Central memory CD4-positive, alpha-beta T cell (primary cell): Measurements from ENCODE around the gene GRM4.

Experiments
- DNase-seq: peaks from one replicate; pipeline ENCODE4 v3.0.0; 2022

Gene GRM4

DNA sequence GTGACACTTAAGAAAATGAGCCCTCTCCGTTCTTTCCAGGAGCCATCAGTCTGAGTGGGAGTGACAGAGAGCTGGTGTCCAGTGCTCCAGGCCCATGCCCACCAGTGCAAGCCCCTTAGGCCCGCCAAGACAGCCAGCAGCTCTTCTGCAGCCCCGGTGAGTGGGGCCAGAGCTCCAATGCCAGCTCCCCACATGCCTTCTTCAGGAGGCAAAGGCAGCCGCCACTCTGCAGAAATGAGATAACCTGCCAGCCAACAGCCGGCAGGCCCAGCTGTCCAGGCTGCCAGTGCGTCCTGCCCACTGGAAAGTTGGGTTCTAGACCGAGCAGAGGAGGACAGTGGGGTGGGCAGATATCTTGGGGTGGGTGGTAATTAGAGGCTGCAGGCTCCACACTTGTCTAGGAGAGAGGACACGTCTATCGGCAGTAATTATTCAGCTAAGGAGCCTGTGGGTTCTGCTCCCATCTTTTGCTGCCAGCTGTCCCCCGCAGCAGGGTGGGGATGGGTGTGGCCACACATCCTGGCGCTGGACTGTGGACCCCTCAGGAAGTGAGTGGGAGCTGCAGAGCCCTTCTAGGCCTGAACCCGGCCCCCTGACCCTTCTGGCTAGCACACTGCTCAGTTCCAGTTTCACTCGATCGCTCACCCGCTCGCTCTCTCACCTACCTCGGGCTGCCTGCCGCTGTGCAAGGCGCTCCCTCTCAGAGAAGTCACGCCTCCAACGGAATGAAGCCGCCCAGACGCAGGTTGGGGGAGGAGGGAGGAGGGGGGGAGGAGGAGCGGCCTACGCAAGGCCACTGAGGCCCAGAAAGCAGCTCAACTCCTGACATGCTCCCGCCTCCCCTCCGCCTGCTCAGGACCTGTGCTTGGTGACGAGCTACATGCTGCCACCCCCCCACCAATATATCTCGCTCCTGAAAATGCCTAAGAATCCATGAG is 3.6 kb downstream of the GRM4 start:
- no peak for DNase-seq

GRCh38 chr6:34140075-34140474 is 5.8 kb downstream of the GRM4 start:
- no peak for DNase-seq

DNA sequence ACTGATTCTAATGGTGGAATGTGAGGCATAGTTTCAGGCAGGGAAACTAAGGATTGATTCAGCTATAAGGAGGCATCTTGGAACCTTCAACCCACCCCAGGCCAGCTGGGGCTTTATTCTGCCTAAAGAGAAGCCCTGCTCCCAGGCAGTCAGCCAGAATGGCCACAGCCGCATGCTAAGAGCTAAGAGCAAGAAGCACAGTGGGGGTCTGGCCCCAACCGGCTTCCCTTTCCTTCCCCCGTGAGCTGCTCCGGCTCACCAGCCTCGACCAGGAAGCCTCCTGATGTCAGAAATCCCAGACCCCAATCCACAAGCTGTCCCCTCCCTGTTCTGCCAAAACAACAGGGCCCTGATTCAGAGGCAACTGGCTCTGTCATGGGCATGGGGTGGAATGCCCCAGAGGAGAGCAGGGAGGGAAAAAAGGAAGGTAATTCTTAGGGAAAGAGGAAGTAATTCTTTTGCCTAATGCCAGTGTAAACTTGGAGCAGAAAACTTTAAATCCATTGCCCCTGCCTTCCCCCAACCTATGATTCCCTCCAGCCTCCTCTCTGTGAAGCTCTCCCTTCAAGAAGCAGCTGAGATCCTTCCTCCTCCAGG is 6.9 kb downstream of the GRM4 start:
- no peak for DNase-seq

- no peak for DNase-seq
Observed at GRCh38 chr6:34138191-34138590, 7.7 kb downstream of the GRM4 start.

- no peak for DNase-seq
Observed at GRCh38 chr6:34135541-34135940, 10.3 kb downstream of the GRM4 start.

DNA sequence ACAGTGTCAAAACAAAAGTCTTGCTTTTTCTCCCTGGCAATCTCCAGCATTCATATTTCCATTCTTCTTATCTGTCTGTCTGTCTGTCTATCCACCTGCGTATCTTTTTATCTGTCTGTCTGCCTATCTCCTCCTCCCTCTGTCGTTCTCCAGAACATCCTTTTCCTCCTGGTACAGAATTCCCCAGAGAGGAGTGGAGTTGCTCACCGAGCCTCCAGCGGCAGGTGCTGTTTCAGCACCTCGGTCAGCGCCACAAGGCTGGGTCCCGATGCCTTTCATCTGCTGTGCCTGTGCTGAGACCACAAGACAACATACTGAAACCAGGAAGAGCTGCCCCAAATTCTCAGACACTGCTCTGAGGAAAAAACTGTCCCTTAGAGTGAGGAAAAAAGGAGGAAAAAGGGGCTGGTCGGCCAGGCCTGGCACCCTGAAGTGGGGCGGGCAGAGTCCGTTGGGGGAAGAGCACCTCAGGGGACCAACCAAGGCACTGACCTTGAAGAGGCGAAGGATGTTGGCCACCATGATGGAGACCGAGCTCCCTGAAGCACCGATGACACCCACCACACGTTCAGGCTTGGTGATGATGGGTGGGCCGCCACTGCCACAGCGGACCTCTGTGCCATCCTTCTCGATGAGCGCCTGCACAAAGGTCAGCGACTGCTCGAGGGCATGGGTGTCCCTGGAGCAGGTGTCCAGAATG is 13.3 kb downstream of the GRM4 start:
- DNase-seq = no peak

DNA sequence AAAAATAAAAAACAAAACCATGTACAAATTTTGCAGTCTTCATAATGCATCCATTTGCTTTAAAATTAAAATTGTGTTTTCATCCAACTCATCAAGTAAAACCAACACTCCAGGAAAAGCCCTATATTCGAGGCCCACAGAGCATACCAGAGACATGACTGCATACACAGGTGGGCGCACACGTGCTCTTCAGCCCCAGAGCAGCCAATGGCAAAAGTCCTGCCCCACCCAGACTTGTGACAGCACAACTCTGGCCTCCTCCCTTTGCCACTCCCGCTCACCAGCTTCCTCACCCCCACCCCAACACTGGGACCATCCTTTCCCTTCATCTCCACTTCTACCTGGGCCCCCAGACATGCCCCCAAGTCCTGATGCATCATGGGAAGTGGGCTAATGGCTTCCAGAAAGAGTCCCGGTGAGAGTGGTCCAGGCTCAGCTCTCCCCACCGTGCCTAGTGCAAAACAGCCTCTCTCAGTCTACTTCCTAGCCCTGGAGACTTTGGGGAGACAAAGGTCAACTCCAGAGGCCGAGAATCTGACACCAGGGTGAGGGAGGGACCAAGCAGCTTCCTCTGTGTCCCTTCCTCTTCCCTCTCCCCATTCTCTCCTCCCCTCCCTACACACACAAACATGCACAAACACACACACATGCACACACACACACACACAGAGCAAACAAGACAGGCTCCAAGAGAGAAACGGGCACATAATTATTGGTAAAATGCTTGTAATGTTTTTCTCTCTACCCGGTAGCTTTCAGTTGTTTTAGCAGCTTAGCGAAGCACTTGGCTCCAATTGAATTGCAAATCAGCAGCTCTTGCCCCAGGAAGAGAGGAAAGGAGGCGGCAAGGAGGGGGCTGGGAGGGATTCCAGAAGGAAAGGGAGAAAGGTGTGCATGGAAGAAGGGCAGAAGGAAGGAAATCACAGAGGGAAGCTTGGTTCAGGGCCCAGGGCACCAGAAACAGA is 14.3 kb downstream of the GRM4 start:
- DNase-seq = no peak

DNA sequence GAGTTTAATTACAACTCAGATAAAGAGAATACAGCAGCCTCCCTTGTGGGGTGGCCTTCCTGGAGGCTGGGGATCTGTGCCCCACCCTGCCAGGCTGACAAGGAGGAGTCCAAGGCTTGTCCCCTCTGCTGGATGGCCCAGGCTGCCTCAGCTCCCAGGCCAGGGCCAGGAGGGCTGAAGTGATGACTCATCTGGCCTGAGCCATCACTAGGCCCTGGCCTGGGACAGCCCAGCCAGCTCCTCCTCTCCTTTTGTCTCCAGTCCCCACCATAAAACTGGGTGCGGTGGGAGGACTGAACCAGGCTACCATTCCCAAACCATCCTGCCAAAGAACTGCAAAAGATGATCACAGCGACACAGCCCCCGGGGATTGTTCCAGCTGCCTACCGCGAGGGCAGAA is 15.0 kb downstream of the GRM4 start:
- no peak for DNase-seq

- no peak for DNase-seq
Observed at GRCh38 chr6:34129753-34130152, 16.1 kb downstream of the GRM4 start.

DNA sequence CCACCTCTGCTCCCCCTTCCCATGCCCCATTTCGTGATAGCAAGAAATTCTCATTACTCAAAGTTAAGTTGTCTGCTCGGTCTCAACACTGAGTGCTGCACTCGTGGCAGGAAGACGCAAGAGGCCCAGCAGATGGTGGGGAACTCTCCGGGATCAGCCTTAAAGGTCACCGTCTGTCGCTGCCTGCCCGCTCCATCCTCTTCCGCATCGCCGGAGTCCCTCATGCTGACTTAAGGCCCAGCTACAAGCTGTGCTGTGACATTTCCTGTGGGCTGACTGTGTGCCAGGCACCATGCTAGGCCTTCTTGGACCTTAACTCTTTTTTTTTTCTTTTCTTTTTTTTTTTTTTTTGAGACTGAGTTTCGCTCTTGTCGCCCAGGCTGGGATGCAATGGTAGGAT is 17.8 kb downstream of the GRM4 start:
- no peak for DNase-seq

GRCh38 chr6:34126419-34126818 is 19.5 kb downstream of the GRM4 start:
- DNase-seq = no peak

- DNase-seq = no peak
Observed at GRCh38 chr6:34125939-34126338, 19.9 kb downstream of the GRM4 start.

DNA sequence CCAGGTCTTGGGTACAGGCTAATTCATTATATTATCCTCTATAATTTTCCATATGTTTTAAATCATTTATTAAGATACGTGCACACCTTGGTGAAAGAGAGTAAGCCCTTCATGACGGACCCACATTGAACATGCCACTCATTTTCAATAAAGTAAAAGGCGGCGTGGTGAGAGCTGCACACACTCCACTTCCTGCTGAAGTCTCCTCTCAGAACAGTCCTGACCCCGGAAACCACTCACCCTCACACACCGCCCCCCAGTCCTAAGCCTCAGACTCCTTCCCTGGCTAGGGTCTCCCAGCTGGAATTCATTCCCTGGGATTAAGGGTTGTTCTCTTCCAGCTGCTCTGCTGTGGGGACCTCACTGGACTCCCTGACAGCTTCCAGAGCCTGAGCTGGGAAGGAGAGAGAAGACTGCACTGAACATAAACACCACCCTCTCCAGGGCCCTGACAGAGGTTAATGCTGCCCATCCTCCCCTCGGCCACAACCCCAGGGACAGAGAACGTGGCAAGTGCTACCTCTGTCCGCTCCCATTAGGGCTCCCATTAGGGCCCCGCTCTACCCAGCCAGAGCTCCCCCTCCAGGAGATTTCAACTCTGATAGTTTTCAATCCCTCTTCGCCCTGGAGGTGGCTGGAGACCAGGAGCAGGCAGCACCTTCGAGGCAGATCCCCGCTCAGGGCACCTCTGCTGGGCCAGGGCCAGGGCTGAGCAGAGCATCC is 24.8 kb downstream of the GRM4 start:
- DNase-seq = no peak

- no peak for DNase-seq
Observed at GRCh38 chr6:34115915-34116314, 30.0 kb downstream of the GRM4 start.

DNA sequence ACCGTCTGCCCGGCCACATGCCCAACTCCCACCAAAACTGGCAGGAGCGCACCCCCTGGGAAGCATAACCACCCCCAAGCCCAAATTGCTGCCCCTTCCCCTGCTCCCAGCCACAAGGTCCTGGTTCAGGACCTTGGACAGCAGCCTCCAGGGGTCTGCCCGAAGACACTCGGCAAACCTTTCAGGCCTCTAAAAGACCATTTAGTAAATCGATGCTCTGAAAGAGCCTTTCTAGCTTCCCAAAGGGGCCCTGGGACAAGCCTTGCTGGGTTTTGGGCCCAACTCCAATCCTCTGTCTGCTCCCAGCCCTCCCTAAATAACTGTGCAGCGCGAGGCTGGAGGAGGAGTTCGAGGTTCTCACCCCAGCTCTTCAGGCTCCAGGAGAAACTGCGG is 30.5 kb downstream of the GRM4 start:
- DNase-seq = no peak

DNA sequence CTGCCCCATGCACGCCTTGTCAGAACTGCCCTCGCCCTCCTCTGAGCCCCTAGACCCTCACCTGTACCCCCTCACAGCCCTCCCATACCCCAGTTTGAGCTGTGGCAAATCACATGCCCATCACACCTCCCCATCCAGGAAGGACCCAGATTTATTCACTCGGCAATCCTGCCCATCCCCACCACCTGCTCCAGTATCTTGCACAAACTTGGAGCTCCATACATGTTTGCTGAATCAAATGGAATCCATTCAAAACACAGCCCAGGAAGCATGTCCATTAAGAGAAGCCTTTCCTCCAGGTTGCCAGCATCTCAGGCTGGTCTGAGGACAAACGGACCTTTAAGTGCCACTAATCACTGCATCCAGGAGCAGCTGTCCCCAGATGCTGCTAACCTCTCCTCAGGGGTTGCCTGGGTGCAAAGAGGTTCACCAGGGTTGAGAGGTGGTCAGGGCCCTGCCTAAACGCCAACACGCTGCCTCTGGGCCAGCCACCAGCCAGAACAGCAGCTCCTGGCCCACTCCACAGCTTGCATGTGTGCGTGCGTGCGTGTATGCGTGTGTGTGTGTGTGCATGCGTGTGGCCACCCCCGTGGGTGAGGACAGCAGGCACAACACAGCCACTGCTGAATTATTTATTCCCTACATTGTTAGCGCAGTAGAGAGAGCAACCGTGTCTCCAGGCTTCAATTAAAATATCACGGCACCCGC is 31.0 kb downstream of the GRM4 start:
- DNase-seq = no peak

DNA sequence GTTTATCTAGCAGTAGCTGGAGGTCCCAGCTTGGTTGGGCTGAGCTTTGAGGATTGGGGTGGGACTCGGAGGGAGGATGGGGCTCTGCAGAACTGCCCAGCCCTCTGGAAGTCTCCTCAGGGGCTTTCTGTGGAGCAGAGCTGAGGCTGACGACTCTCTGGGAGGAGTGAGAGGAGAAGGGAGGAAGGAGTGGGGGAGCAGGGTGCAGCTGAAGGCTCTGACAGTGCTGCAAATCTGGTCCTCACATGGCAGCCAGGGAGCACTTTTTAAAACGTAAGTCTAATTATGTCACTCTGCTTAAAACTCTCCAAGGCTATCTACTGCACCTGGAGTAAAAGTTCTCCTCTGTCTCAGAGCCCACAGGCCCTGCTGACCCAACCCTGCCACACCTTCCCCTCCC is 32.4 kb downstream of the GRM4 start:
- no peak for DNase-seq

- DNase-seq = no peak
Observed at GRCh38 chr6:34112126-34112525, 33.8 kb downstream of the GRM4 start.

DNA sequence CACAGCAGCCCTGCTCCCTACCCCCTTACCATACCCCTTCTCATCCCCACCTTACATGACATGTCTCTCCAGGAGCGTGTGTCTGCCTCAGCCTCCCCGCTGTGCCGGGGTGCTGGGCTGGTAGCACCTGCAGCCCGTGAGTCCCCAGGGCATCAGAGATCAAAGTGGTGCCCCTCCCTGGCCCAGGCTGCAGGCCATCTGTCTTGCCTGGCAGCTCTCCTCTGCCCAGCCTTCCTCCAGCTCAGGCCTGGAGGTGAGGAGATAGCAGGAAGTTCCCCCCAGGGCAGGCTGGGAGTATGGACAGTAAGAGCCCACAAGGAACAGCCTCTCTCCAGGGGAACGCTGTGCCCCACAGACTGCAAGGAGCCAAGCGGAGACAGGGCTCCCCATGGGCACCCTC is 35.3 kb downstream of the GRM4 start:
- no peak for DNase-seq

DNA sequence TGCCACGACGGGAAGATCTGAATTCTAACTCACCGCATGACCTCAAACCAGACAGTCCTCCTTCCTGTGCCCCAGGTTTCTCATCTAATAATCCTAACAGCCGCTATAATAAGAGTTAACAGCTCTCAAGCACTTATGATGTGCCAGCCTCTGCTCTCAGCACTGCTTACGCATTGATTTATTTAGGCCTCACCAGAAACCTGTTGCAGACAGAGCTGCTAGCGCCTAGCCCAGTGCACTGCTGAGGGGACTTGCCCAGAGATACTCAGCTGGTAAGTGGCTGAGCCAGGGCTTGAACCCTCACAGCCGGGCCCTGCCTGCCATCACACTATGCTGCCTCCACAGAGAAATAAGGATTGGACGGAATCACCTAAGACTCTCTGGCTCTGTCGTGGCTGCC is 37.7 kb downstream of the GRM4 start:
- DNase-seq = no peak

DNA sequence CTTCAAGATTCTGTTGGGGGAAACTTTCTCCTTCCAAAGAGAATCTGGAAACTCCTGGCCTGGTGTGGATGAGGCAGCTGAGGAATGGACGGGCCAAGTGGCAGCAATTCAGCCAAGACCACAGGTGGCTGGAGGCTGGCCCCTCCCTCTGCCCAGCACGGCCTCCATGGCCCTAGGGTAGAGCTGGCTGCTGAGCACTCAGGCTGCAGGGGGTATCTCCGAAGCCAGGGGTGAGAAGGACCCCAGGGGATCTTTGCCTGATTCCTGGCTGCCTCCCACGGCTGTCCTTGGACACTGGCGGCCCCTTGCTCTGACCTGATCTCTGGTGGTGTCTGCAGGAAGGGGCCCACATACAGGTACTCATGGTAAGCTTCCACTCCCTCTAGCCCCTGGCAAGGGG is 39.0 kb downstream of the GRM4 start:
- DNase-seq = no peak
